ENCODE data around the gene SULT1A1.
"Not testable (repeated sequence)": the region's sequence is repeated elsewhere in the genome, so short reads cannot be mapped to it uniquely, and the experiment has no call there.

GRCh38 chr16:28636093-28636823 lies 26.4 kb upstream of the SULT1A1 start:
- TF ChIP-seq CTCF, POLR2A (IDR thresholded peaks at IDR 0.05): not testable (repeated sequence)
